Renal cortex interstitium (tissue), 15 donors: ENCODE results near the gene SOD3. TPM values are rescaled to one million over a fixed set of nuclear protein-coding genes. Genes with fewer than 3 reads are reported as not detected.

Experiments
- DNase-seq, 11 donors: peaks; one replicate each; pipeline ENCODE4 v3.0.0-alpha.2; 2013; ENCODE audit warnings: low read depth in 9 of 11, low spot score in 4 of 11; ENCODE audit errors: extremely low read depth in 1 of 11
- long read RNA-seq, 16 experiments: transcript quantifications; one replicate each; lab custom pipeline, GENCODE V29; 2026
- polyA plus RNA-seq, 3 donors: library from polyadenylated mRNA; unstranded; fragments of 120-200 nt; gene quantifications; one replicate each; pipeline ENCODE4 v1.2.1, GENCODE V29; 2013; ENCODE audit not compliant: insufficient read length in 3 of 3

The SOD3 gene
- polyA plus RNA-seq: 10 to 100 TPM in 2 of 3 donors, 1 to 10 TPM in 1; 9.7 to 16.6 (median 12.1) TPM
- long read RNA-seq, donor 1, transcript SOD3-201 (2 exons, 1,526 nt): major isoform, 9 of 9 reads
- long read RNA-seq, donor 1, partial matches to known transcripts: 0 of 9 reads
- long read RNA-seq, donor 1, other reads (novel, unspliced or antisense): 0 of 9 reads
- long read RNA-seq, donor 2, transcript SOD3-201 (2 exons, 1,526 nt): major isoform, 16 of 16 reads
- long read RNA-seq, donor 2, partial matches to known transcripts: 0 of 16 reads
- long read RNA-seq, donor 2, other reads (novel, unspliced or antisense): 0 of 16 reads
- long read RNA-seq, donor 3, transcript SOD3-201 (2 exons, 1,526 nt): major isoform, 26 of 26 reads
- long read RNA-seq, donor 3, partial matches to known transcripts: 0 of 26 reads
- long read RNA-seq, donor 3, other reads (novel, unspliced or antisense): 0 of 26 reads
- long read RNA-seq, donor 4, transcript SOD3-201 (2 exons, 1,526 nt): major isoform, 12 of 12 reads
- long read RNA-seq, donor 4, partial matches to known transcripts: 0 of 12 reads
- long read RNA-seq, donor 4, other reads (novel, unspliced or antisense): 0 of 12 reads
- long read RNA-seq, donor 5: 0 reads
- long read RNA-seq, donor 6, transcript SOD3-201 (2 exons, 1,526 nt): major isoform, 10 of 17 reads
- long read RNA-seq, donor 6, partial matches to known transcripts: 7 of 17 reads
- long read RNA-seq, donor 6, other reads (novel, unspliced or antisense): 0 of 17 reads
- long read RNA-seq, donor 7, partial matches to known transcripts: 0 of 4 reads
- long read RNA-seq, donor 7, other reads (novel, unspliced or antisense): 0 of 4 reads
- long read RNA-seq, donor 8: 0 reads
- long read RNA-seq, donor 9, transcript SOD3-201 (2 exons, 1,526 nt): major isoform, 18 of 18 reads
- long read RNA-seq, donor 9, partial matches to known transcripts: 0 of 18 reads
- long read RNA-seq, donor 9, other reads (novel, unspliced or antisense): 0 of 18 reads
- long read RNA-seq, donor 10, transcript SOD3-201 (2 exons, 1,526 nt): major isoform, 8 of 8 reads
- long read RNA-seq, donor 10, partial matches to known transcripts: 0 of 8 reads
- long read RNA-seq, donor 10, other reads (novel, unspliced or antisense): 0 of 8 reads
- long read RNA-seq, donor 11, transcript SOD3-201 (2 exons, 1,526 nt): major isoform, 9 of 9 reads
- long read RNA-seq, donor 11, partial matches to known transcripts: 0 of 9 reads
- long read RNA-seq, donor 11, other reads (novel, unspliced or antisense): 0 of 9 reads
- long read RNA-seq, donor 12, transcript SOD3-201 (2 exons, 1,526 nt): major isoform, 5 of 5 reads
- long read RNA-seq, donor 12, partial matches to known transcripts: 0 of 5 reads
- long read RNA-seq, donor 12, other reads (novel, unspliced or antisense): 0 of 5 reads
- long read RNA-seq, donor 13: 0 reads
- long read RNA-seq, donor 14, transcript SOD3-201 (2 exons, 1,526 nt): major isoform, 8 of 8 reads
- long read RNA-seq, donor 14, partial matches to known transcripts: 0 of 8 reads
- long read RNA-seq, donor 14, other reads (novel, unspliced or antisense): 0 of 8 reads
- long read RNA-seq, donor 15, transcript SOD3-201 (2 exons, 1,526 nt): major isoform, 7 of 7 reads
- long read RNA-seq, donor 15, partial matches to known transcripts: 0 of 7 reads
- long read RNA-seq, donor 15, other reads (novel, unspliced or antisense): 0 of 7 reads
- long read RNA-seq, donor 16, transcript SOD3-201 (2 exons, 1,526 nt): major isoform, 21 of 21 reads
- long read RNA-seq, donor 16, partial matches to known transcripts: 0 of 21 reads
- long read RNA-seq, donor 16, other reads (novel, unspliced or antisense): 0 of 21 reads

GRCh38 chr4:24794916-24795665 is at the start of gene SOD3:
Gene SOD3 (plus strand): TSS chr4:24795573. CDS start chr4:24799522, 3,949 bp downstream.
- peak in 4 of 11 donors; percentile 40 to 55 (median 50) for DNase-seq

- no peak for DNase-seq
Observed at GRCh38 chr4:24747234-24747975, 48.0 kb upstream of the SOD3 start.

GRCh38 chr4:24748023-24748422 is 47.4 kb upstream of the SOD3 start:
- no peak for DNase-seq

- DNase-seq: no peak
Observed at GRCh38 chr4:24748758-24749350, 46.5 kb upstream of the SOD3 start.

GRCh38 chr4:24750106-24750505 is 45.3 kb upstream of the SOD3 start:
- no peak for DNase-seq

- DNase-seq: no peak
Observed at GRCh38 chr4:24751926-24752539, 43.3 kb upstream of the SOD3 start.

- DNase-seq: no peak
Observed at GRCh38 chr4:24753519-24753918, 41.9 kb upstream of the SOD3 start.

GRCh38 chr4:24754571-24754970 is 40.8 kb upstream of the SOD3 start:
- no peak for DNase-seq

- DNase-seq: peak in 1 of 11 donors; percentile 17
Observed at GRCh38 chr4:24763631-24764297, 31.6 kb upstream of the SOD3 start.

- DNase-seq: no peak
Observed at GRCh38 chr4:24764345-24764744, 31.0 kb upstream of the SOD3 start.

- DNase-seq: no peak
Observed at GRCh38 chr4:24765376-24765988, 29.9 kb upstream of the SOD3 start.

GRCh38 chr4:24768006-24768405 is 27.4 kb upstream of the SOD3 start:
- no peak for DNase-seq

GRCh38 chr4:24768604-24769003 is 26.8 kb upstream of the SOD3 start:
- DNase-seq: no peak

- no peak for DNase-seq
Observed at GRCh38 chr4:24769571-24769970, 25.8 kb upstream of the SOD3 start.

- no peak for DNase-seq
Observed at GRCh38 chr4:24770032-24770584, 25.3 kb upstream of the SOD3 start.
